ENCODE data around the gene CAMK4.

GRCh38 chr5:111201705-111202104 is 22.5 kb upstream of the CAMK4 start:
- TF ChIP-seq GATA2 (IDR thresholded peaks at IDR 0.05; ENCODE audit: low read depth, low read length), result no peak
- no peak for TF ChIP-seq GATA3 (IDR thresholded peaks at IDR 0.05; ENCODE audit: low read depth, low read length)
